GM12865 (cell line): ENCODE results near the gene B4GALT2.

Experiments
- DNase-seq: peaks from one replicate; pipeline ENCODE4 v3.0.0; 2010; ENCODE audit warnings: low read depth
- H3K4me3 ChIP-seq: 2 replicates; pipeline ENCODE4 v1.5.1; 2011; ENCODE audit warnings: mild to moderate bottlenecking, low read depth, low read length, control low read depth
- TF ChIP-seq, protein P1 (sequence below): IDR thresholded peaks from 2 replicates; pipeline ENCODE4 v1.5.1; 2011; ENCODE audit warnings: low read length, control low read depth, low read depth, inconsistent platforms; ENCODE audit not compliant: insufficient read depth; ENCODE audit errors: missing control alignments

B4GALT2 gene

DNA sequence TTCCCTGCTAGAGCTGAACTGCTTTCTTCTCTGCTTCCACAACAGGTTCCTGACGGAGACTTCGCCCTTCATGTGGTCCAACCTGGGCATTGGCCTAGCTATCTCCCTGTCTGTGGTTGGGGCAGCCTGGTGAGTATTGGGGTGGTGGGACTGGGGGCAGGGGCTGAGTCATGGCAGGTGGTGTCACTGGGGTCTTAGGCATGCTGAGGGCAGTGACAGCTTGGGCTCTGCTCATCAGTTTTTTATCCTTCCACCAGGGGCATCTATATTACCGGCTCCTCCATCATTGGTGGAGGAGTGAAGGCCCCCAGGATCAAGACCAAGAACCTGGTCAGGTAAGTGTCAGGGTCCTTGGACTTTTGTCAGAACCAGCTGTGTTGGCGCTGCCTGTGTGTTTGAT is 3.0 kb upstream of the B4GALT2 start:
- DNase-seq, result no peak
- TF ChIP-seq, protein P1, sequence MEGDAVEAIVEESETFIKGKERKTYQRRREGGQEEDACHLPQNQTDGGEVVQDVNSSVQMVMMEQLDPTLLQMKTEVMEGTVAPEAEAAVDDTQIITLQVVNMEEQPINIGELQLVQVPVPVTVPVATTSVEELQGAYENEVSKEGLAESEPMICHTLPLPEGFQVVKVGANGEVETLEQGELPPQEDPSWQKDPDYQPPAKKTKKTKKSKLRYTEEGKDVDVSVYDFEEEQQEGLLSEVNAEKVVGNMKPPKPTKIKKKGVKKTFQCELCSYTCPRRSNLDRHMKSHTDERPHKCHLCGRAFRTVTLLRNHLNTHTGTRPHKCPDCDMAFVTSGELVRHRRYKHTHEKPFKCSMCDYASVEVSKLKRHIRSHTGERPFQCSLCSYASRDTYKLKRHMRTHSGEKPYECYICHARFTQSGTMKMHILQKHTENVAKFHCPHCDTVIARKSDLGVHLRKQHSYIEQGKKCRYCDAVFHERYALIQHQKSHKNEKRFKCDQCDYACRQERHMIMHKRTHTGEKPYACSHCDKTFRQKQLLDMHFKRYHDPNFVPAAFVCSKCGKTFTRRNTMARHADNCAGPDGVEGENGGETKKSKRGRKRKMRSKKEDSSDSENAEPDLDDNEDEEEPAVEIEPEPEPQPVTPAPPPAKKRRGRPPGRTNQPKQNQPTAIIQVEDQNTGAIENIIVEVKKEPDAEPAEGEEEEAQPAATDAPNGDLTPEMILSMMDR, result peak; percentile 2
- peak overlapping the region; percentile 88 for H3K4me3 ChIP-seq

DNA sequence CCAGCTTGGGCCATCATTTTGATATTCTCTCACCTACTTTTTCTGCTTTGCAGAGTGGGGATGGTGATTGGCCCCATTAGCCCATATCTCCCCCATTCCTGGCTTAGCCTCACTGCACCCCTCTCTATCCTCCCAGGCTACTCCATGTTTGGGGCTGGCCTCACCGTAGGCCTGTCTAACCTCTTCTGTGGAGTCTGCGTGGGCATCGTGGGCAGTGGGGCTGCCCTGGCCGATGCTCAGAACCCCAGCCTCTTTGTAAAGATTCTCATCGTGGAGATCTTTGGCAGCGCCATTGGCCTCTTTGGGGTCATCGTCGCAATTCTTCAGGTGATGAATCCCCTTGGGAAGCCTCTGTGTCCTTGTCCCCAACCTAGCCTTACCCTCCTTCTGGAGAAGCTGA is 2.1 kb upstream of the B4GALT2 start:
- TF ChIP-seq, protein P1, result no peak
- DNase-seq, result no peak
- no peak overlapping the region for H3K4me3 ChIP-seq

DNA sequence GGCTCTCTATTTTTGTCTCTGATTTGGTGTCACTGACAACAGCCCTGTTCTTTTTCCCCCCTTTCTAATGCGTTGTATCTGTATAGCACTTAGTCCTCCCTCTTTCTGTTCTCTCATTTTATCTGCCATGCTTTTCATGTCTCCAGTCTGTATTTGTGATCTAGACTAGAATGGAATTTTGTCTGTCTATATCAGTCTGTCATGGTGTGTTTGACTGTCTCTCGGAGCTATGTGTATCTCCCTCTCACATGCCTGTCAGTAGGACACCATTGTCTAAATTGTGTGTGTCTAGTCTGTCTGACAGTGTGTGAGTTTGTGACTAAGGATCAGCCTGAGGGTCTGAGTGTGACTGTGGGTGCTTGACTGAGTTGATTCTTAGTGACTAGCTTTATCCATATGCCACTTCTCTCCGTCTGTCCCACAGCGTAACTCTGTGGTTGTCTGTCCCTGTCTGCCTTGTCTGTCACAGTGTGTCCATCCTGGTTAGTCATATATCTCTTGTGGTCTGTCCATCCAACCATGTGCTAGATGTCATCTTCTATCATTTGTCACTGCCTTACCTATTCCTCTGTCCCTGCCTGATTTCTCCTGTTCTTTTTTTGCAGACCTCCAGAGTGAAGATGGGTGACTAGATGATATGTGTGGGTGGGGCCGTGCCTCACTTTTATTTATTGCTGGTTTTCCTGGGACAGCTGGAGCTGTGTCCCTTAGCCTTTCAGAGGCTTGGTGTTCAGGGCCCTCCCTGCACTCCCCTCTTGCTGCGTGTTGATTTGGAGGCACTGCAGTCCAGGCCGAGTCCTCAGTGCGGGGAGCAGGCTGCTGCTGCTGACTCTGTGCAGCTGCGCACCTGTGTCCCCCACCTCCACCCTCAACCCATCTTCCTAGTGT is 1.4 kb upstream of the B4GALT2 start:
- no peak for DNase-seq
- H3K4me3 ChIP-seq, result no peak overlapping the region
- TF ChIP-seq, protein P1, result no peak

DNA sequence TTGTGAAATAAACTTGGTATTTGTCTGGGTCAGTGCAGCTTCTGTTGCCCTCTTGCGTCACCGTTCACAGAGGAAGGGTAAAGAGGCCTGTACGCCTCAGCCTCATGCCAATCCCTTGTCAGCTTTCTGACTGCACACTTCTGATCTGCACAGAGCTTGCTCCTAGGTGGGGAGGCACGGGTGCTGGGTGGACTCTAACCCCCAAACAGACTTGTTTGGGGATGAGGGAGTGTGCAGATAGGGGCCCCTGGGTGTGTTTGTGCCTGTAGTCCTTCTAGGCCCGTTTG is 803 bp upstream of the B4GALT2 start:
- TF ChIP-seq, protein P1, result no peak
- H3K4me3 ChIP-seq, result no peak overlapping the region
- no peak for DNase-seq

DNA sequence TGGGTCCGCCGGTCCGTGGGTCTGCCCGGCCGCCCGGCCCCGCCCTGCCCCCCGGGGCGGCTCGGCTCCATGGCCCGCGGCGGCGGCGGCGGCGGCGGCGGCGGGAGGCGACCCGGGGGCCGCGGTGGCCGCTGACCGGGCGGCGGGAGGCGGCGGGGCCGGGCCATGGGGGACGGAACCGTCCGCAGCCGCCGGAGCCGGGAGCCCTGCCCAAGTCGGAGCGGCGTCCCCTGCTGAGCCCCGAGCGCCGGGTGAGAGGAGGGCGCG is 184 bp downstream of the B4GALT2 start:
- TF ChIP-seq, protein P1, result no peak
- H3K4me3 ChIP-seq, result peak overlapping the region; percentile 68
- DNase-seq, result no peak

DNA sequence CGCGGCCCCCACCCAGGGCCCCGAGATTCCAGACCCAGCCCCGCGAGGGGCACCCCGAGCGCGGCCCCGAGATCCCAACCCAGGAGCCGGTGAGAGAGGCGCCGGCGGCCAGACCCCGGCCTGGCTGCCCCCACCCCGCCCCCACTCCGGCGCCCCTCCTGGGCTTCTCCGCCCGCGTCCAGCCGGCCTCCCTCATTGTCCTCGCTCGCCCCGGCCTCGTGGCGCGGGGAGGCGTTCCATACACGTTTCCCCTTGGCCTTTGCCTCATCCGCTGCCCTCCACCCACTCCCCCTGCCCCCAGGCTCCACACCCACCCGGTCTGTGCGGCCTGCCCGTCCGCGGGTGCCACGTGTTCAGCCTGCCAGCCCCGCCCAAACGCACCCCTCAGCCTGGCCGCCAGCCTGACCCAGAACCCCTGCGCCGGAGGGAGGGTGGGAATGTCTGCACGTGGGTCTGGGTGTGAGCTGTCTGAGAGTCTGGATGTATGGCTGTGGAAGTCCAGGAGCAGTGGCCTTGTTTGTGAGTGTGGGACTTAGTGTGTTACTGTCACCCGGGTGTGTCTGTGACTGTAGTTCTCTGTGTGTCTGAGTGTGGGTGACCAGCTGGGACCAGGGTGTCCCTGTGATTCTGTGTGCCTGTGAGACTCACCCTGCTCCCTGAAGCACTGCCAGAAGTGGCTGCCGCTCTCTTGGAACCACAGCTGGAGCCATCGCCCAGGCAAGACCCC is 681 bp downstream of the B4GALT2 start:
- DNase-seq, result peak; percentile 58
- peak overlapping the region; percentile 68 for H3K4me3 ChIP-seq
- TF ChIP-seq, protein P1, result no peak
